HL-60/S4 treated with phorbol 12-myristate 13-acetate at 8.2 ng/mL for 4 days and 3 days (cell line): ENCODE results near the gene SLC2A9.
"Not testable (repeated sequence)": the region's sequence is repeated elsewhere in the genome, so short reads cannot be mapped to it uniquely, and the experiment has no call there.

Experiments used
- in situ Hi-C: fragments of 300-500 bp; cut with MboI; formaldehyde crosslinking; loops from 2 replicates; pipeline ENCODE4 v1.15.0; 2022; ENCODE audit warnings: low sequenced_read_pairs

SLC2A9 gene

GRCh38 chr4:9933956-9934355, 87.3 kb downstream of the SLC2A9 start:
- in situ Hi-C loops: no loop called here

GRCh38 chr4:9933184-9933583, 88.1 kb downstream of the SLC2A9 start:
- in situ Hi-C loops: no loop called here

- in situ Hi-C loops: no loop called here
Observed at GRCh38 chr4:9932771-9933170, 88.5 kb downstream of the SLC2A9 start.

- in situ Hi-C loops: no loop called here
Observed at GRCh38 chr4:9931146-9931545, 90.2 kb downstream of the SLC2A9 start.

GRCh38 chr4:9929111-9929510, 92.2 kb downstream of the SLC2A9 start:
- in situ Hi-C loops: no loop called here

- in situ Hi-C loops: no loop called here
Observed at GRCh38 chr4:9927341-9928007, 93.8 kb downstream of the SLC2A9 start.

GRCh38 chr4:9926586-9926985, 94.7 kb downstream of the SLC2A9 start:
- in situ Hi-C loops: no loop called here

GRCh38 chr4:9925750-9926439, 95.4 kb downstream of the SLC2A9 start:
- in situ Hi-C loops: no loop called here

GRCh38 chr4:9924750-9925149, 96.5 kb downstream of the SLC2A9 start:
- in situ Hi-C loops: no loop called here

- in situ Hi-C loops: no loop called here
Observed at GRCh38 chr4:9923195-9923812, 98.0 kb downstream of the SLC2A9 start.

- in situ Hi-C loops: no loop called here
Observed at GRCh38 chr4:9921326-9921725, 100.0 kb downstream of the SLC2A9 start.

GRCh38 chr4:9920029-9920428, 101.3 kb downstream of the SLC2A9 start:
- in situ Hi-C loops: no loop called here

GRCh38 chr4:9919047-9919446, 102.2 kb downstream of the SLC2A9 start:
- in situ Hi-C loops: no loop called here

GRCh38 chr4:9918484-9918883, 102.8 kb downstream of the SLC2A9 start:
- in situ Hi-C loops: no loop called here

GRCh38 chr4:9916937-9917336, 104.4 kb downstream of the SLC2A9 start:
- in situ Hi-C loops: no loop called here

- in situ Hi-C loops: no loop called here
Observed at GRCh38 chr4:9916346-9916745, 105.0 kb downstream of the SLC2A9 start.

GRCh38 chr4:9913846-9914245, 107.5 kb downstream of the SLC2A9 start:
- in situ Hi-C loops: no loop called here

GRCh38 chr4:9906996-9907395, 114.3 kb downstream of the SLC2A9 start:
- in situ Hi-C loops: no loop called here

- in situ Hi-C loops: no loop called here
Observed at GRCh38 chr4:9904976-9905587, 116.2 kb downstream of the SLC2A9 start.

- in situ Hi-C loops: no loop called here
Observed at GRCh38 chr4:9903317-9903716, 118.0 kb downstream of the SLC2A9 start.

- in situ Hi-C loops: no loop called here
Observed at GRCh38 chr4:9901257-9901656, 120.0 kb downstream of the SLC2A9 start.

- in situ Hi-C loops: not testable (repeated sequence)
Observed at GRCh38 chr4:9900633-9901032, 120.7 kb downstream of the SLC2A9 start.
